ENCODE measurements around the gene SLC2A4.

Gene SLC2A4

GRCh38 chr17:7246779-7247178 is 34.7 kb upstream of the SLC2A4 start:
- in situ Hi-C loops (cut with HindIII; ENCODE audit: low sequenced_read_pairs): no loop called here

- in situ Hi-C loops (cut with HindIII; ENCODE audit: low sequenced_read_pairs): no loop called here
These were observed 32.7 kb upstream of the SLC2A4 start for GRCh38 chr17:7248796-7249195.

GRCh38 chr17:7249214-7249613 is 32.3 kb upstream of the SLC2A4 start:
- in situ Hi-C loops (cut with HindIII; ENCODE audit: low sequenced_read_pairs): no loop called here

DNA sequence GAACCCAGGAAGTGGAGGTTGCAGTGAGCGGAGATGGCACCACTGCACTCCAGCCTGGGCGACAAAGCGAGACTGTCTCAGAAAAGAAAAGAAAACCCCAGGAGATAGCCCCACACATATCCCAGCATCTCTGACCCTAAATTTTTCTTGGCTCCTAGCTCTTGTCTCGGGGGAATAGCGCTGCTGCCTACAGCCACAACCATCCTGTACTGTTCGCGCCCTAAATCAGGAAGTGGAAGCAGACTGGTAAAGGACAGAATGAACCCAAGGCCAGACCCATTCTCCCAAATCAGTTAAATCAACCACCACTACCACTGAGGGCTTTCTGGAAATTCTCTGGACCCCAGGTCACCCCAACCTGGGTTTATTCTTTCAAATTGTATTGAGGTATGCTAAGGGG is 31.7 kb upstream of the SLC2A4 start:
- in situ Hi-C loops (cut with HindIII; ENCODE audit: low sequenced_read_pairs): no loop called here

GRCh38 chr17:7250695-7251627 is 30.6 kb upstream of the SLC2A4 start:
- in situ Hi-C loops (cut with HindIII; ENCODE audit: low sequenced_read_pairs): no loop called here

DNA sequence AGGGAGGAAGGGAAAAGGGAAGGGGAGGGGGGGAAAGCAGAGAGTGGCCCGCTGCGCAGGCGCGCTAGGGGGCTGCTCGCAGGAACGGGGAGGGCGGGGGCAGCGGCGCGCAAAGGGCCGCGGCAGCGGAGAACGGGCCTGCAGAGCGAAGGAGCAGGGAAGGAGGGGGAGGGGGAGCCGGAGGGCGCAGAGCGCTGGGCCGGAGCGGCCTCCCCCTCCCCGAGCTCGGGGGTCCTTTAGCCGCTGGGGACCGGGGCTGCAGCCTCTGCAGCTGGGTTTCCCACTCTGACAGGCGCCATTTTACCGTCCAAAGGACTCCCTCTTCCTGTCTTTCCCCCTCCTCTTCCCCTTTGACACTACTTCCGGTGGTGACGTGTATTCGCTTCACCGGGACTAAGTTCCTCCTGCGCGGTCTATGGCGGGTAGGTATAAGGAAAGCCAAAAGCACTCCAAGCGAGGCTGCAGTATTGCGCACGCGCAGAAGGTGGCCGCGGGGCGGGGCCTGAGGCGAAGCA is 29.8 kb upstream of the SLC2A4 start, which contains the start of gene CTDNEP1:
CTDNEP1 (minus strand) TSS at position 74 of the 515 bp plus-strand sequence. CDS start 438 bp downstream, outside the sequence.
- in situ Hi-C loops (cut with HindIII; ENCODE audit: low sequenced_read_pairs): no loop called here

GRCh38 chr17:7252176-7253043 is 29.1 kb upstream of the SLC2A4 start, which contains the start of gene ELP5:
Gene ELP5, plus strand, starts transcription at chr17:7252215. Its CDS starts 336 bp downstream, at chr17:7252551.
- in situ Hi-C loops (cut with HindIII; ENCODE audit: low sequenced_read_pairs): no loop called here

DNA sequence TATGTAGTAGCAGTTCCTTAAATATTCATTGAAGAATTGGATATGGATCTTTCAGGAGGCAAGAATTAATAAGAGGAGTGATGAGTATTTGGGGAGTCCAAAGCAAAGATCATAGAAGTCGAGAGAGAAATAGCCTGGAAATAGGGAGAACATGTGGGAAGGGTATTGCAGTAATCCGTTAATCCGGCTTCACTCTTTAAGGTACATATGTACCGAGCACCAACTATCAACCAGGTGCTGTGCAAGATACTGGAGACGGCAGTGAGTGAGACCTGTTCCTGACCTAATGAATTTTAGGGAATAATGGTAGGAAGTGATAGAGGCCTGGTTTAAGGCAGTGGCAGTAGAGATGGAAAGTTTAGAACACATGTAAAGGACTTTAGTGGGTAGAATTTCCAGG is 28.4 kb upstream of the SLC2A4 start:
- in situ Hi-C loops (cut with HindIII; ENCODE audit: low sequenced_read_pairs): no loop called here

DNA sequence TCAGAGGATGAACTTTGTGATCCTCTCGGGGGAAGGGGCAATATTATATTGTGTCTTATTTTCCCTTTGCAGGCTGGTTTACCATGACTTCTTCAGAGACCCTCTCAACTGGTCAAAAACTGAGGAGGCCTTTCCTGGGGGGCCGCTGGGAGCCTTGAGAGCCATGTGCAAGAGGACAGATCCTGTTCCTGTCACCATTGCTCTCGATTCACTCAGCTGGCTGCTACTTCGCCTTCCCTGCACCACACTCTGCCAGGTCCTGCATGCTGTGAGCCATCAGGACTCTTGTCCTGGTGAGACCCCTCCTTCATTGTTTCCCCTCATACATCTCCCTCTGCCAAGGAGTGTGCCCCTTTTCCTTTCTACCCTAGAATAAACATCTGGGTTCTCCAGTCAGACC is 27.0 kb upstream of the SLC2A4 start:
- in situ Hi-C loops (cut with HindIII; ENCODE audit: low sequenced_read_pairs): no loop called here

GRCh38 chr17:7256766-7257456 is 24.6 kb upstream of the SLC2A4 start:
- in situ Hi-C loops (cut with HindIII; ENCODE audit: low sequenced_read_pairs): no loop called here

GRCh38 chr17:7258731-7259554 is 22.6 kb upstream of the SLC2A4 start:
- in situ Hi-C loops (cut with HindIII; ENCODE audit: low sequenced_read_pairs): no loop called here

GRCh38 chr17:7259555-7259889 is 22.0 kb upstream of the SLC2A4 start:
- in situ Hi-C loops (cut with HindIII; ENCODE audit: low sequenced_read_pairs): no loop called here

DNA sequence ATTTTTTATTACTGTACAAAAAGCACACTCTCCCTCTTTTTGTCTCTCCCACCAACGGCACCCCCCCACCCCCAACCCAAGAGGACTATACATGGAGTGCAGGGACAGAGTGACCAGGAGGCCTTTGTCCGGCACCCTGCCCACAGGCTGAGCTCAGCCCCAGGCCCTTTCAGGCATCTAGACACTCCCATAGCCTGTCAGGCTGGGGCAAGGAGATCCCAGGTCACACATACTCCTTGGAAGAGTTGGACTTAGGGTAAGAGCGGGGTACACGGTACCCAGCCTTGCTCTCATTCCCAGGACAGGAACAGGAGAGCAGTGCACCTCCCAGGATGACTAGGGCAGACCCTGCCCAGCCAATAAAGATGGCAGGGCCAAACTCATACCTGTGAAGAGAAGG is 21.4 kb upstream of the SLC2A4 start:
- in situ Hi-C loops (cut with HindIII; ENCODE audit: low sequenced_read_pairs): no loop called here

GRCh38 chr17:7260651-7261378 is 20.7 kb upstream of the SLC2A4 start:
- in situ Hi-C loops (cut with HindIII; ENCODE audit: low sequenced_read_pairs): no loop called here

GRCh38 chr17:7261379-7262191 is 19.9 kb upstream of the SLC2A4 start:
- in situ Hi-C loops (cut with HindIII; ENCODE audit: low sequenced_read_pairs): no loop called here

- in situ Hi-C loops (cut with HindIII; ENCODE audit: low sequenced_read_pairs): no loop called here
These were observed 19.2 kb upstream of the SLC2A4 start, which contains the start of gene CLDN7 for GRCh38 chr17:7262192-7262934. Gene CLDN7, minus strand, starts transcription at chr17:7262478. Its CDS starts 435 bp downstream, at chr17:7262043.

- in situ Hi-C loops (cut with HindIII; ENCODE audit: low sequenced_read_pairs): no loop called here
These were observed 18.4 kb upstream of the SLC2A4 start for GRCh38 chr17:7262935-7263800.

All from endothelial cell of hepatic sinusoid (primary cell).